ENCODE results near the gene LINC00237.

LINC00237 gene
- total RNA-seq, result 0 to 1.1 (median 0.22) reads per million in 4 experiments

GRCh38 chr20:21106171-21107017, at the start of gene LINC00237:
Gene LINC00237 (minus strand): TSS chr20:21106358.
- DNase-seq, result no peak

GRCh38 chr20:21155268-21155667, 49.1 kb upstream of the LINC00237 start:
- DNase-seq, result no peak

DNA sequence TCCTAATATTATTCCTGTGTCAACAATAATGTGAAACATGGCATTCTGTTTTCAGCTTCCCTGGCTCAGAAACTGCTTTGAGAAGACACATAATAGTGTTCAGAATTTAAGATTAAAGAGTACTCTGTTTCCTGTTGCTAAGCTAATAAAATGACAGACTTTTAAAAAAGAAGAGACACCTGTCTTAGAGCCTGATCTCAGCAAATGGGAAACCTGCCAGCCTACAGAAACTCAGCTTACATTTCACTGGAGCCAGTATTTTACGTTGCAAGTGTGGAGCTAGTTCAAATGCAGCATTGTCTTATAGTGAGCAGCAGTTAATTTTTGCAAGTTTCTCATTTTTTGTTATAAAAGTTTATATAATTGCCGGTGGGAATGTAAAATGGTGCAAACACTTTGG, 48.5 kb upstream of the LINC00237 start:
- DNase-seq, result no peak

- no peak for DNase-seq
Measured at GRCh38 chr20:21151791-21152190, 45.6 kb upstream of the LINC00237 start.

GRCh38 chr20:21149344-21149743, 43.2 kb upstream of the LINC00237 start:
- DNase-seq, result no peak

- no peak for DNase-seq
Measured at GRCh38 chr20:21147593-21147992, 41.4 kb upstream of the LINC00237 start.

GRCh38 chr20:21146215-21146614, 40.1 kb upstream of the LINC00237 start:
- no peak for DNase-seq

DNA sequence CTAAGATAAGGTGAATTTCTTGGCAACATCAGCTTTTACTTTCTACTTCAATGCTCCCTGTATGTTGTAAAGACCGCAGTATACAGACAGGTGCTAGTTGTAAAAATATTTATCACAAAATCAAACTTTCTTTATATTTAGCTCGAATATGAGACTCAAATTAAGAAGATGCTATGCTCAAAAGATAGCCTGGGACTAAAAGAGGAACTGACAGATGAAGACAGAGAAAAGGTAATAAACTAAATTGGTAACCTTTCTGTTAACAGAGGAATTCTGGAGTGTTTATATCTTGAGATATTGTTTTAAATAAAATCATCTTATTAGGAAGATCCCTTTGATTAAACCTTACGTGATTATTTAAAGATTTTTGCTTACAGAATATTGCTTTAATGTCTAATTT, 39.3 kb upstream of the LINC00237 start:
- no peak for DNase-seq

DNA sequence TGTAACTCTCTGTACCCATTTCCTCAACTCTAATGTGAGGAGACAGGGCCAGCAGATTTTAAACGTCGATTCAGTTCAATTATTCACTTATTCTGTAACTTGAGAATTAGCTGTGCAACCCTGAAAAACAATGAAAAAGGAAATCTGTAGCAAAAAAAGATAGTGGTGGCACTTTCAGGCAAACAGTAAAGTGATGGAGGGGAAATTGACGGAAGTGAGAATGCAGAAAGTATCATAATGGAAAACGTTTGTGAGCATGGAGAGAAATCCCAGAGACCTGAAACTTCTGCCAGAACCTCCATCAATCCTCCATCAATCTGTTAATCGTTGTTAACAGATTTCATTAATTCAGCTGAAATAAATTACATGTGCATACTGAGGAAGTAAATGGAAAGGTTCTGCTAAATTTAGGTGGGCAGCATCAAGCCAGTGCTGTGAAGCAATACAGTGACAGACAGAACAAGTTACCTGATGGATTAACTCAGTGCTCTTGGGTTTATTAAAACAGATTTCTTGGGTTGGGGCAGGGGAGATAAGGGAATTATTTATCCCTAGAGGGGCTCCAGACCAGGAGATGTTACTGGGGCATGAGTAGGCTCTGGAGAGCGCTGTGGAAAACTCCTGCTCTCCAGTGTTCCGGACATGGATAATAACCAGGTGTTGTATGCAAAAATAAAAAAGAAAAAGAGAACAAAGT, 37.2 kb upstream of the LINC00237 start:
- no peak for DNase-seq

DNA sequence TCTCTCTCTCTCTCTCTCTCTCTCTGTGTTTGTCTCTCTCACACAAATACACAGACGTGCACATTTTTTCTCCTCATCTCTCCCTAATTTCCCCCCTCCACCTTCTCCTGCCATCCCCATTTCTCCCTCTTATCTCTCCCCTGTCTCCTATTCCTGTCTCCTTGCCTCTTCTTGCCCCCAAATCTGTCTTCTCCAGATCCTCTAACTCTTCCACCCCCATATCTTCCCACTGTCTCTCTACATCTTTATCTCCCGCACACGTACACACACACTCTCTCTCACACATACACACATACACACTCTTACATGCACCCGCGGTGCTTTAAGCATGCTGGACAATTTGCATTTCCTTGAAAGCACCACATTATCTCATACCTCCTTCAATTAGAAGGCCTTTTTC, 35.7 kb upstream of the LINC00237 start:
- no peak for DNase-seq

GRCh38 chr20:21139881-21140566, 33.9 kb upstream of the LINC00237 start:
- DNase-seq, result no peak

GRCh38 chr20:21137078-21137477, 30.9 kb upstream of the LINC00237 start:
- no peak for DNase-seq

DNA sequence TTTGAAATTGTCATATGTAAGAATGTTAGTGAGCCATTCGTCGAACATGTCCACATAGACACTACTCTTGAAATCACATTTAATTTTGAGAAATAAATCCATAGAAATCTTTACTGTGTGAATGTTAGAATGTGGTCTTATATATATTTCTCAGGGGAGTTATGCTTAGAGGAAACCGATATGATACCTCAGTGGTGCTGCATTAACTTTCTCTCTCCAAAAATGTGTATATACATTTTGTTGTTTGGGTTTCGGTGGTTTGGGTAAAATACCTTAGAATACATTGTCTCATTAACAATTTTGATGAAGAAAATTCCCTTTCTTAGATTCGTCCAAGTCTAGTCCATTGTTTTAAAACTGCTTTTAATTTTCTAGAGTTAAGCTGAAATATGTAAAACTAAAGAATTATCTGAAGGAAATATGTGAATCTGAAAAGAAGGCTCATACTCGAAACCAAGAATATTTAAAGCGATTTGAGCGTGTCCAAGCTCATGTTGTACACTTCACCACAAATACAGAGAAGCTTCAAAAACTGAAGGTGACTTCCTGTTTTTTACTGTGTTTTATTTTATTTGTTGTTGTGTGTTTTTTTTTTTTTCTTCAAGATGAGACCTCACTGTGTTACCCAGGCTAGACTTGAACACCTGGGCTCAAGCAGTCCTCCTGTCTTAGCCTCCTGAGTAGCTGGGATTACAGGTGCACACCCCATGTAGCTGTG, 30.0 kb upstream of the LINC00237 start:
- no peak for DNase-seq

DNA sequence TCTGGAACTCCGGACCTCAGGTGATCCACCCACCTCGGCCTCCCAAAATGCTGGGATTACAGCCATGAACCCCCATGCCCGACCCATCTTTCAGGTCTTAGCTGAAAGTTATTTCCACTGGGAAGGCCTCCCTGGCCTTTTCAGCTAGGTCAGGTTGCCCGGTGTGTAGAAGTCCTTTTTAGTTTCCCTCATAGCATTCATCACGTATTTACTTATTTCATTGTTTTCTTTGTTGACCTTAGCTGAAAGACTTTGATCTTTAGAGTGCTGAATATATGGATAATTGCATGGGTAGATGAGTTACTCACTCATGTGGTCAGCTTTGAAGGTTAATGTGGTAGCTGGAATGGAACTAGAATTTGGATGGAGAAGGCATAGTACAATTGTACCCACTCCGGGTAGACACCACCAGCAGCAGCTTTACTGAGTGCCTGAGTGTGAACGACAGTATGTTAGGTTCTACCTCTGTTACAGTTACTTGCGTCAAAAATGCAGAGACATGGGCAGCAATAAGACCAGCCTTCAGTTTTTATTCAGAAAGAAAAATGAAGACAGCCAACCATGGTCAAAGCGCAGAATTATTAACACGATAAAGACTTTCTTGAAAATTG, 28.8 kb upstream of the LINC00237 start:
- DNase-seq, result no peak

DNA sequence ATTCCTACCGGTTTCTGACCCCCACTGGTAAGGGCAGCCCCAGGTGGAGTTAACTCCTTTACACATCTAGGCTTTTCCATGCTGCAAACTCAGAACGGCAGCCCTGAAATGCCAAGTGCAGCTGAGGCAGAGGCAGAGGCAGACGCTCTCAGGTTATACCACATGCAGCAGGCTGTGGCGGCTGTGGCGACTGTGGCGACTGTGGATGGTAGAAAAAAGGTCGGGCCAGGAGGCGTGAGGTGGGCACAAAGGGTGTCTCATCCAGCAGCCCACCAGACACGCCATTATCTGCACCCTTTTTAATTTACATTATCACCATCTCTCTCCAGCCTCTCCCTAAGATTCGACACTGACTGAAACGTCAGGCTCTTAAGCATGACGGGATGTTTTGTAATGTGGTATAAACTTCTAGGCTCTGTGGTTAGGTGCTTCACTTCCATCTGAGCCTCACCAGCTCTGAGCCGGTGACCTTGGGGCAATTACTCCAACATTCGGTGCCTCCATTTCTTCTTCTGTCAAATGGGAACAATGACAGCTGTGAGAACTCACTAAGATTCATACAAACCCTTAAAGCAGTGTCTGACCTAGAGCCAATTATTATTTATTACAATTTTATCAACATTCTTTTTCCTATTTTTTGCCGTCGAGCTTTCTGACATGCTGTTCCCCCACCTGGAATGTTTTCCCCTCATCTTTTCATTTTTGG, 27.9 kb upstream of the LINC00237 start:
- no peak for DNase-seq

GRCh38 chr20:21133404-21133803, 27.2 kb upstream of the LINC00237 start:
- DNase-seq, result no peak

DNA sequence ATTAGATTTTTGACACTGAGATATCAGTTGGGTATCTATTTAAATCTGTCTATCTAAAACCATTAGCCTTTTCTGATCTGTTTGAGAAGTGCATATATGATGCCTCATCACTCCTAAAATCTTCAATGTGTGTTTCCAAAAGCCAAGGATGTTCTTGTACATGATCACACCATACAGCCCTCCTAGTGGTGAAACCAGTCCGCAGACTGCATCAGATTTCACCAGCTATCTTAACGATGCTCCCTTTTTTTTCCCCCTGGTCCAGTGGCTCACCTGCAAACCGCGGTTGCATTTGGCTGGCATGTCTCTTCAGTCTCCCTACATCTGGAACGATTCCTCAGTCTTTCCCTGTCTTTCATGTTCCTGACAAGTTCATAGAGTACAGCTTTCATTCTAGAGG, 23.7 kb upstream of the LINC00237 start:
- no peak for DNase-seq

DNA sequence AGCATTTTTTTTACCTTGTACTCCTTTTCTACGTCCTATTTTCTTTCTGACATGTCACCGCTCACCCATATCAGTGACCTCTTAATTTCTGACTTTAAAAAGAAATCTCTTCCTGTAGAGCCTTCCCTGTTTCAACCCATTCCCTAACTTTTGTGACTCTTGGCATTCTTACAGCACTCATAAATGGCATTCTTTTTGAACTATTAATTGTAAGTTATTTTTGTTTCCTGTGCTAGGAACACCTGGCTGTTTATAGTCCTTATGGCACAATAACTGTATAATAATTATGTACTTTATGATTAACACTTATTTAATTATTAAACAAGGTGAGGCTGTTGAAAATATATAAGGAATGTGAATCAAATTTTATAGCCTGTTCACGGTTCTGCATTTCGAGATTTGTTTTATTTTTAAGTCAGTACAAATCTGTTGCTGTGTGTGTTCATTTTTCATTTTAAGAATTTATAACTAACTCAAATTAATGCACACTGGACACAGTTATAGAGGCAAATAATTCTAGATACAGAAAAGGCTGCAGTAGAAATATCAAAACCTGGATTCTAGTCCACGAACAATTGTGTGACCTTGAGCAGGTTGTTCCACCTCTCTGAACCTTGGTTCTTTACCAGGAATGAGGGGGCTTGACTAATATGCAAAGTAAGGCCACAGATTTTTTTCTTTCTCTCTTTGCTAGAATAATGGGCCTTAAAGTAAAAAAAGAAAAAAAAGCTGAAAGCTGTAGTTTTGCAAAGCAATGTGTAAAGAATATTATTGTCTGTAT, 21.2 kb upstream of the LINC00237 start:
- DNase-seq, result no peak

GRCh38 chr20:21126581-21126870, 20.4 kb upstream of the LINC00237 start:
- DNase-seq, result no peak

- peak; percentile 96 for DNase-seq
Measured at GRCh38 chr20:21125849-21126580, 19.9 kb upstream of the LINC00237 start, which contains the start of gene KIZ. Gene KIZ (plus strand): TSS chr20:21126082. CDS start chr20:21126116, 34 bp downstream.

Measured in effector CD8-positive, alpha-beta T cell (primary cell).